SJSA1 (cell line): ENCODE results near the gene CCDC24. TPM values are rescaled to one million over a fixed set of nuclear protein-coding genes. Genes with fewer than 3 reads are reported as not detected.

Experiments
- DNase-seq, 2 experiments: peaks; one replicate each; pipeline ENCODE4 v3.0.0-alpha.2; 2015 to 2020; ENCODE audit warnings: low spot score in 2 of 2, low read depth in 1 of 2
- H3K27ac ChIP-seq: fragments of 250-450 bp; sonication (Bioruptor Pico); 2 replicates; pipeline ENCODE4 v1.5.1; 2020; ENCODE audit warnings: mild to moderate bottlenecking, moderate library complexity
- H3K27me3 ChIP-seq: fragments of 250-450 bp; sonication (Bioruptor Pico); replicated peaks from 2 replicates; pipeline ENCODE4 v1.5.1; 2020; ENCODE audit warnings: mild to moderate bottlenecking, moderate library complexity
- H3K36me3 ChIP-seq: fragments of 250-450 bp; sonication (Bioruptor Pico); 2 replicates; pipeline ENCODE4 v1.5.1; 2020; ENCODE audit warnings: mild to moderate bottlenecking
- H3K4me1 ChIP-seq: fragments of 250-450 bp; sonication (Bioruptor Pico); replicated peaks from 2 replicates; pipeline ENCODE4 v1.6.1; 2021; ENCODE audit warnings: mild to moderate bottlenecking
- H3K4me3 ChIP-seq: fragments of 250-450 bp; sonication (Bioruptor Pico); 2 replicates; pipeline ENCODE4 v1.5.1; 2020; ENCODE audit warnings: mild to moderate bottlenecking
- H3K9me3 ChIP-seq: fragments of 250-450 bp; sonication (Bioruptor Pico); replicated peaks from 2 replicates; pipeline ENCODE4 v1.5.1; 2020; ENCODE audit warnings: mild to moderate bottlenecking
- total RNA-seq: library from RNA; depleted of rRNA; stranded (reverse); fragments of >200 nt; shearing (Covaris generic); gene quantifications from 2 replicates; pipeline ENCODE4 v1.2.3, GENCODE V29; 2014

Gene CCDC24
- total RNA-seq, 1 experiment from 2014 or later, result 4.1 TPM

DNA sequence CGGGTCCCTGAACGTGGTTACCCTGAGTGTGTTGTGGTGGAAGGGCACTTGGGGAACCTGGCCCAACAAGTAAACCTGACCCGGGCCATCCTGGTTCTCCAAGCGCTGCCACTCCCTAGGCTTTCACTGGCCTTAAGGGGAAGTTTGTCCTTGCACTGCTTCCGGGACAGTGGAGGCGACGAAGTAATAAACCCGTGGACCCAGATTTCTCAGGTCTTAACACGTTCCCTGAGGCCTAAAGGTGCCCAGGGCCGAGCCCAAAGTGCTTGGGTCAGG lies 261 bp upstream of the CCDC24 start:
- peaks cover 5% of the 10 kb centered on the region; the same call in 1 of the 2 replicates for H3K36me3 ChIP-seq
- H3K9me3 ChIP-seq, result no peaks in the 10 kb centered on the region
- no peak for DNase-seq
- peak overlapping the region; percentile 47 for H3K4me3 ChIP-seq
- peaks cover 8% of the 10 kb centered on the region for H3K4me1 ChIP-seq
- H3K27me3 ChIP-seq, result no peaks in the 10 kb centered on the region
- H3K27ac ChIP-seq, result peak overlapping the region; percentile 34

DNA sequence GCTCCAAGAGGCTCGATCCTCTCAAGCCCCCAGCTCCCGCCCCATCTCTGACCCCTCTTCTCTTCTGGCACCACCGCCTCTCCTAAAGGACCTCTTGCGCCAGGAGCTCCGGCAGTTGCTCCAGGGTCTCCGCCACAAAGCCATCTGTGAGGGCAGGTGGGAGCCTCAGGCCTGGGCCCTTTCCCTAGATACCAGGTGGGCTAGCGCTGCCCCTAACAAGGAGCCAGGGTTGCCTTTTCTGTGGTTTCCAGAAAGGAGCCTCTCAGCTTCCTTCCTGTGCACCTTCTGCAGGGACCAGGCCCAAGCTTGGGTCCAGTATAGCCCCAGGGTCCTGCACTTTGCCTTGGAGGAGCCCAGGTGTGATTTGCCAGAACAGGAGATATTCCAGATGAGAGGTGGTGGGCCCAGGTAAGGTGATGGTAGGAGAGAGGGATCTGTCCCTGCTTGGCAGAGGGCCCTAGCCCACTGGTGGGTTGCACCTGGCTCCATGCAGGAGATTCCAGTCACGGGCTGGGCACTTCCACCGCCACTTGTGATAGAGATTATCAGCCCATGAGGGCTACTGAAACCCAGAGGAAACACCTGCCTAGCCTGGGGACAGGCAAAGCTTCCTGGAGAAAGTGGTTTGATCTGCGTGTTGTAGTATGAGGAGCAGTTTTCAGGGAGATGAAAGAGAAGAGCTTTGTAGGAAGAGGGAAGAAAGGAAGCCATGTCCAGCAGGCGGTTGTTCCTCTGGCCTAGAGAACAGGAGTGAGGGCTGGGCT lies 1.0 kb downstream of the CCDC24 start:
- no peak overlapping the region for H3K27ac ChIP-seq
- H3K27me3 ChIP-seq, result no peaks in the 10 kb centered on the region
- H3K36me3 ChIP-seq, result no peaks in the 10 kb centered on the region
- no peak for DNase-seq
- peak overlapping the region; percentile 47 for H3K4me3 ChIP-seq
- no peaks in the 10 kb centered on the region for H3K9me3 ChIP-seq
- H3K4me1 ChIP-seq, result peaks cover 8% of the 10 kb centered on the region

DNA sequence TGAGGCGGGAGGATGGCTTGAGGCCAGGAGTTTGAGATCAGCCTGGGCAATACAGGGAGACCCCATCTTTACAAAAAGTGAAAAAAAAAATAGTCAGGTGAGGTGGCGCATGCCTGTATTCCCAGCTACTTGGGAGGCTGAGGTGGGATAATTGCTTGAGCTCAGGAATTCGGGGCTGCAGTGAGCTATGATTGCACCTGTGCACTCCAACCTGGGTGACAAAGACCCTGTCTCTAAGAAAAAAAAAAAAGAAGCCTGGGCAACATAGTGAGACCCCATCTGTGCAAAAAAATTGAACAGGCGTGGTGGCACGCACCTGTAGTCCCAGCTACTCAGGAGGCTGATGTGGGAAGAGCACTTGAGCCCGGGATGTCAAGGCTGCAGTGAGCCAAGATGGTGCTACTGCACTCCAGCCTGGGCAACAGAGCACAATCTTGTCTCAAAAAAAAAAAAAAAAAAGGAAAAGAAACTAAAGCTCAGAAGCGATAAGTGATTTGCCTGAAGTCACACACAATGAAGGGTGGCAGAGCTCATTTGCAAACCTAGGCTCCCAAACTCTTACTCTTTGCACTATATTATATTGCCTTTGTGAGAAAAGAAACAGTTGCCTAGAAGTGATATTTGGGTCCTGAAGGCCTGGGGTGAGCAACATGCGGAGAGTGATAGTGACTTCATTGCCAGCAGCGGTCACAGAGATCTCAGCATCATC lies 2.0 kb downstream of the CCDC24 start:
- H3K36me3 ChIP-seq, result no peaks in the 10 kb centered on the region

DNA sequence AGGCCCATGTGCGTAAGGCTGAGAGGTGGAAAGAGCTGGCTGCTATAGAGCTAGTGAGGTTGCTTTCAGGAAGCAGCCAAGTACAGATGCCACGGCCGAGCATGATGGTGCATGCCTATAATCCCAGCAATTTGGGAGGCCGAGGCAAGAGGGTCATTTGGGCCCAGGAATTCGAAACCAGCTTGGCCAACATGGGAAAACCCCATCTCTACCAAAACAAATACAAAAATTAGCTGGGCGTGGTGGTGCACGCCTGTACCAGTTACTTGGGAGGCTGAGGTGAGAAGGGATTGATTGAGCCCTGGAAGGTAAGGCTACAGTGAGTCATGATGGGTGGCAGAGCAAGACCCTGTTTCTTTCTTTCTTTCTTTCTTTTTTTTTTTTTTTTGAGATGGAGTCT lies 2.7 kb downstream of the CCDC24 start:
- H3K36me3 ChIP-seq, result no peaks in the 10 kb centered on the region
- peaks cover 13% of the 10 kb centered on the region for H3K4me1 ChIP-seq
- H3K27ac ChIP-seq, result no peak overlapping the region
- DNase-seq, result no peak
- H3K4me3 ChIP-seq, result no peak overlapping the region
- no peaks in the 10 kb centered on the region for H3K9me3 ChIP-seq
- no peaks in the 10 kb centered on the region for H3K27me3 ChIP-seq

More for the DNA sequence above, 2.0 kb downstream of the CCDC24 start:
- Histone ChIP-seq H3K27ac (no peak overlapping the region), H3K9me3 (no peaks in the 10 kb centered on the region), H3K4me1 (peaks cover 10% of the 10 kb centered on the region), H3K27me3 (no peaks in the 10 kb centered on the region), H3K4me3 (no peak overlapping the region)
- no peak for DNase-seq

DNA sequence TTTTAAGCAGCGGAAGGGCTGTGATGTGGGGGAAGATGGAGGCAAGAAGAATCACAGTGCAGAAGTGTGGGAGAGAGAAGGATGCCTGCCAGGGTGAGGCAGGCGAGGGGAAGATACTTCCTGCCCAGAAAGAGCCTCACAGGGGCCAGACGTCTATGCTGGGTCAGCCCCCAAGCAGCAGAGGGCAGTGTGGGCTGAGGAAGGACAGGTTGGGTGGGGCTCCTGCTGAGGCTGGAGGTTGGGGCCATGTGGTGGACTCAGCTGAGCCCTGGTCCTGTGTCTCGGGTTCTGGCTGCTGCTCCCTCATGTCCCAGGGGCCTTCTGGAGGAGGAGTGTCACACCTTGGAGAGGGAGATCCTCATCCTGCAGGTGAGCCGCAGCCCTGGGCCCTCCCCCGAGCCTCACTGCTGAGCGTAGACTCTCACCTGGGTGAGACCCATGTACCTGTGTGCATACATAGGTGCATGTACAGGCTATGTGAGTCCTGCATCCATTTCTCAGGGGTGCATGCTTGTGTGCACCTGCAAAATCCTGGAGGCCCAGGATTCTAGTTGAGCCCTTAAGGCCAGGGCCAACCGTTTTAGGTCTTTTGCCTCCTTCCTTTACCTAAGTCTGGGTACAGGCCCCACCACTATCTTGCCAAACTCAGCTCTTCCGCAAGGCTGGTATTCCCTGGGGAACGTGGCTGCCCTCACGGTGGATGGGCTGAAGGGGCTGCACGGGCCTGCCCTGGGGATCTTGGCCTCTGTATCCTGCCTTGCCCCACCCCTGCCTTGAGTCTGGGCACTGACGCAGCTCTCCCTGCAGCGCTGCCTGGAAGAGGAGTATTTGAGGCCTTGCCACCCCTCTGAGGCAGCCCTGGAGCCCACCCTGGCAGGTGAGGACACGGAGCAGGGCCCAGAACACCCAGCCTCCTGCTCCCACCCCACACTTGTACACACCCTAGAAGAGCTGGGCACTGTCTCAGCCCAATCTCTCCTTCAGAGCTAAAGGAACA lies 3.7 kb downstream of the CCDC24 start:
- peaks cover 13% of the 10 kb centered on the region for H3K4me1 ChIP-seq
- H3K9me3 ChIP-seq, result no peaks in the 10 kb centered on the region
- no peak for DNase-seq
- no peaks in the 10 kb centered on the region for H3K27me3 ChIP-seq
- H3K36me3 ChIP-seq, result no peaks in the 10 kb centered on the region
- H3K4me3 ChIP-seq, result no peak overlapping the region
- no peak overlapping the region for H3K27ac ChIP-seq

DNA sequence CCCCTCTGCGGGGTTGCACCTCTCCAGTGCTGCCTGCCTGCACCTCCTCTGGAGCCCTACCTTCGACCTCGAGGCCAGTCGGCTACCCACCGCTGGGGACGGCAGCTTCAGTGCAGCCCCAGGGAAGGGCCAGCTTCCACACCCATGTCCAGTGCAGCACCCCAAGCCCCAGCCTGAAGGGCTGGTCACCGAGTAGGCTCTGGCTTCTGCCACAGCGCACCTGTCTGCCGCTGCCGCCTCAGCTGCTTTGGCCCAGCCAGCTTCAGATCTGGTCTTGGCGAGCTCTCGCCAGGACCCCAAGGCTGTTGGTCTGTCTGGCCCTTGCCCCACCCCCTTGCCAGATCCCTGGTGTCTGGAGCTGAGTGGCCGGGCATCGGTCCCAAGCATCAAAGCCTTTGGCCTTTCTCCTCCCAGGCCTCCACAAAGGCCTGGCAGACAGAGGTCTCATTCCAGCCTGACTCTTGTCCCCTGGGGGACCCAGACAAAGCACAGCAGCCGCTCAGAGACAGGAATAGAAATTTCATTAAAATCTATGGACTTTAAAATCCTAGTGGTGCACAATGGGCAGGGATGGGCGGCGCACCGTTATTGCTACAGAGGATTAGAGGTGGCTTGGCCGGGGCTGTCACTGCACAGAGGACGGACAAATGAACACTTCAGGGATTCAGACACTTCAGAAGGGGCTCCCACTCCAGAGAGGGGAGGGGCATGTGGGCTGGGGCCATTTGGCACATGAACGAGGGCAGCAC lies 4.8 kb downstream of the CCDC24 start:
- H3K27ac ChIP-seq, result no peak overlapping the region
- DNase-seq, result no peak
- H3K4me3 ChIP-seq, result no peak overlapping the region
- H3K27me3 ChIP-seq, result no peaks in the 10 kb centered on the region
- no peaks in the 10 kb centered on the region for H3K9me3 ChIP-seq
- no peaks in the 10 kb centered on the region for H3K36me3 ChIP-seq
- peaks cover 7% of the 10 kb centered on the region for H3K4me1 ChIP-seq

DNA sequence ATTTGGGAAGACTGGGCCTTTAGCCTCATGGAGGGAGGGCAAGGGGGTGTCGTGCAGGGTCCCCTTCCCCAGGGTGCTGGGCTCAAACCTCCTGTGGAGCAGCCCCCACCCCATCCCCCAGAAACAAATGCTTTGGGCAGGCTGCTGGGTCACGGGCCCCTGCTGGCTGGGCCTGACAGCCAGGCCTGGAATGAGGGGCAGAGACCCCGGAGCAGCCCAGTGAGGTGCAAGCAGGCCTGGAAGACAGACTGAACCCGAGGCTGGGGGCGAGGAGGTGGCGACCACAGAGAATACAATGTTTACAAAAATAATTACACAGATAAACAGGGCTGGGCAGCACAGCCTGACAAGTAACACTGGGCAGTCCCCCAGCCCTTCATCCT lies 5.3 kb downstream of the CCDC24 start:
- H3K27ac ChIP-seq, result no peak overlapping the region

DNA sequence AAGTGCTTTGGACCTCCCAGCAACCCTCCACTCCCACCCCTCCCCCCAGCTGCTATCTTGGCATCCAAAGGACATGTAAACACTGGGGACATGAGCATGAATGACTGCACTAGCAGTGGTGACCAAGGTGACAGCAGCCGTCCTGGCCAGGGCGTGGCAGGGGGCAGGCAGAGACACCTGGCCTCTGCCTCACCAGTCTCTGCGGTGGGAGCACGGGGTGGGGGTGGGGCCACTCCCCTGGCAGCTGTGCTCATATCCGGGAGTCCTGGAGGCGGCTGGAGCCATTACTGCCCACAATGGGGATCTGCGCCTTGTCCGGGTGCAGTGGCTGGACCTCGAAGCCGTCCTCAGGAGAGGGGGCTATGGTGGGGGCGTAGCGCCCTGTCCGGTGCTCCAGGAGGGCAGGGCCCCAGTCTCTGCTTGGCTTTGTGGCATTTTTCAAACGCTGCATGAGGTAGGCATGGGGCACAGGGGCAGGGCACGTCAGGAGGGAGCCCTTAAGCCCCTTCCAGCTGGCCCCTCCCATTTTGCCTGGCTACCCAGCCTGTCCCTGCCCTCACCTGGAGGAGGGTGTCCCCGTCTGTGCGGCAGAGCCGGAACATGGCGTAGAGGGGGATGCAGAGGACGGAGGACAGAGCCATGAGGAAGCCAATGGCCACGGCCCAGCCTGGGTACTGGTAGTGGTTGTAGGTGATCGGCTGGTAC lies 6.0 kb downstream of the CCDC24 start:
- Histone ChIP-seq H3K9me3 (no peaks in the 10 kb centered on the region), H3K27me3 (no peaks in the 10 kb centered on the region), H3K4me1 (peaks cover 5% of the 10 kb centered on the region), H3K27ac (no peak overlapping the region), H3K36me3 (no peaks in the 10 kb centered on the region), H3K4me3 (no peak overlapping the region)
- DNase-seq, result no peak

More for the DNA sequence above, 5.3 kb downstream of the CCDC24 start:
- Histone ChIP-seq H3K4me3 (no peak overlapping the region), H3K27me3 (no peaks in the 10 kb centered on the region), H3K9me3 (no peaks in the 10 kb centered on the region), H3K36me3 (no peaks in the 10 kb centered on the region), H3K4me1 (peaks cover 5% of the 10 kb centered on the region)
- DNase-seq, result no peak

DNA sequence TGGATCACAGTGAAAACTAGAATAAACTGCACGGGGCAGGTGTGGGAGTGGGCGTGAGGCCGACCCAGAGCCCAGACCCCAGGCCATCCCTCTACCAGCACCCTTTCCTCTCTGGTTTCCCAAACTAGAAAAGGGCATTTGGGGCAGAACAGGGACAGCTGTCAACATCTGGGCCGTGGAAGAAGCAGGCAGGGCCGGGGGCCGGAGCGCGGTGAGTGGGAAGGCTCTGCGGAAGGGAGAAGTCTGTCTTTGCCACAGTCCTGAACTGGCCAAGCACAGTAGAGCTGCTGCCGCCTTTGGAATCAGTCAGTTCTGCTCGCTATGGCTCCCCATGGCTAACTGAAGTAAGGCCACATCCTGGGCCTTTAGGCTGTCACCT lies 6.6 kb downstream of the CCDC24 start:
- H3K27ac ChIP-seq, result no peak overlapping the region
- DNase-seq, result no peak
- no peaks in the 10 kb centered on the region for H3K27me3 ChIP-seq
- no peak overlapping the region for H3K4me3 ChIP-seq
- H3K4me1 ChIP-seq, result peaks cover 5% of the 10 kb centered on the region
- H3K9me3 ChIP-seq, result no peaks in the 10 kb centered on the region
- H3K36me3 ChIP-seq, result no peaks in the 10 kb centered on the region

DNA sequence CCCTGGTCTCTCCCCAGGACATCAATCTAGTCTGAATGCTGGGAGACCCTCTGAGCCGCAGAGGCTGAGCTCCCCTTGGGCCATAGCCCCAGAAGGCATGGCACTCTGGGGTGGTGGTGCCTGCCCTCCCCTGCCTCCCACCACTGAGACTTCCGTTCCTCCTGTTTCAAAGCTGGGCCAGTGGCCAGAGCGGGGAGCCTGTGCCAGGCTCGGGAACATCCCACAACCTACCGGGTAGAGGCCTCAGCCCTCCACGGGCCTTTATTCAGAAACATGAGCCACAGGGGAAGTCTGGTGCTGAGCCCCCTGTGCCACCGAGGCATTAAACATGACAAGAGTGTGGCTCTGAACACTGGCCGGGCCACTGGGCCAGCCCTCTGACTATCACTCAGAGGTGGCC lies 8.1 kb downstream of the CCDC24 start:
- H3K27me3 ChIP-seq, result no peaks in the 10 kb centered on the region
- DNase-seq, result no peak
- H3K4me1 ChIP-seq, result peaks cover 5% of the 10 kb centered on the region
- no peak overlapping the region for H3K27ac ChIP-seq
- no peaks in the 10 kb centered on the region for H3K9me3 ChIP-seq
- no peaks in the 10 kb centered on the region for H3K36me3 ChIP-seq
- H3K4me3 ChIP-seq, result no peak overlapping the region

DNA sequence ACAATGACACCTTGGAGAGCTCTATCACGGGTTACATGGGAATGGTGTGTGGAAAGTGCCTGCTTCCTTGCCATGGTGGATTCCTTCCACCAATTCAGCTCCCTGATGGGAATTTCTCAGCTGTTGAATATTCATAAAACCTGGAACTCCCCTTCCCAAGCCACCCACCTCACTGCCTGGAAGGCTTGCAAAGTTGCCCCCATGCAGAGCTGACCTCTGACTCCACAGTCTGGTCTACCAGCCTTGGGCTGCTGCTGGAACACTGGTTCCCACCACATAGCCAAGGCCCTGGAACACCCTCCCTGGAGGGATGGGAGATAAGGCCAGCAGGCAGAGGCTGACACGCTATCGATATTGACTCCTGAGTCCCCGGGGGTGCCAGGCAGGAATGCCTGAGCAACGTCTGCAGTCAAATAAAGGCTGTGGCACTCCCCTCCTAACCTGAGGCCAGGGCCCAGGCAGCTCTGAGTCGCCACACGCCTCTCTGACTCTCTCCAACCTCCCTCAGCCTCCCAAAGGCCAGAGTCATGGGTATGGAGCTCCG lies 8.8 kb downstream of the CCDC24 start:
- Histone ChIP-seq H3K9me3 (no peaks in the 10 kb centered on the region), H3K4me3 (no peak overlapping the region), H3K36me3 (no peaks in the 10 kb centered on the region), H3K27ac (no peak overlapping the region), H3K4me1 (peaks cover 5% of the 10 kb centered on the region), H3K27me3 (no peaks in the 10 kb centered on the region)
- no peak for DNase-seq

DNA sequence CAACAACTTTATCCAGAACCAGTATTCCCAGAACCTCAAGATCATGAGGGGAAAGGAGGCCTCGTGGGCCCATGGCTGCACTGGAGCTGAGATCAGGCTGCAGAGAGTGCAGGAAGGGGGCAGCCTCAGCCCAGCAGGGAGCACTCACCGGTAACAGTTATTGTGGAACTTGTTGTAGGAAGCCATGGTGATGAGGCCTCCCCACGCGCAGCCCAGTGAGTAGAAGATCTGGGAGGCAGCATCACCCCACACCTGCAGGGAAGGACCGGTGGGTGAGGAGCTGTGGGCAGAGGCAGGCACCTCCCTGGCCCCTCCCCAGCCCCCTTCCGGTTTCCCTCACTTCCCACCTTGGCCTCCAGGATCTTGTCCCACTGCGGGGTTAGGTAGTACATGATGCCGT lies 10.8 kb downstream of the CCDC24 start:
- Histone ChIP-seq H3K27me3 (no peaks in the 10 kb centered on the region), H3K9me3 (no peaks in the 10 kb centered on the region), H3K4me1 (peaks cover 5% of the 10 kb centered on the region), H3K27ac (no peak overlapping the region), H3K36me3 (no peaks in the 10 kb centered on the region), H3K4me3 (no peak overlapping the region)
- no peak for DNase-seq
